Fibroblast of lung (primary cell): ENCODE results near the gene SNN. TPM values are rescaled to one million over a fixed set of nuclear protein-coding genes. Genes with fewer than 3 reads are reported as not detected.

ENCODE experiments used
- DNase-seq, 2 donors: peaks; one replicate each; pipeline versions ENCODE4 v3.0.0 to v3.0.0-alpha.2; 2010; ENCODE audit warnings: low read depth in 2 of 2
- H2AFZ ChIP-seq: 2 replicates; pipeline ENCODE4 v1.5.1; 2012; ENCODE audit warnings: low read length, control low read depth, inconsistent platforms
- H3K27ac ChIP-seq: 2 replicates; pipeline ENCODE4 v1.5.1; 2011; ENCODE audit warnings: low read length, control low read depth; ENCODE audit not compliant: insufficient read depth
- H3K27me3 ChIP-seq: 2 replicates; pipeline ENCODE4 v1.5.1; 2011; ENCODE audit warnings: mild to moderate bottlenecking, low read length; ENCODE audit not compliant: control insufficient read depth, insufficient read depth
- H3K36me3 ChIP-seq: 2 replicates; pipeline ENCODE4 v1.5.1; 2011; ENCODE audit warnings: low read length; ENCODE audit not compliant: control insufficient read depth, insufficient read depth
- H3K4me1 ChIP-seq: 2 replicates; pipeline ENCODE4 v1.5.1; 2011; ENCODE audit warnings: low read length; ENCODE audit not compliant: control insufficient read depth, insufficient read depth; ENCODE audit errors: extremely low read depth
- H3K4me2 ChIP-seq: 2 replicates; pipeline ENCODE4 v1.5.1; 2011; ENCODE audit warnings: low read length, control low read depth; ENCODE audit not compliant: insufficient read depth; ENCODE audit errors: extremely low read depth
- H3K4me3 ChIP-seq, 4 experiments: fragments of 200-600 bp in 1 of 4; sonication (generic) in 1 of 4; replicated peaks in 1 of 4; 2 replicates each; pipeline ENCODE4 v1.5.1; 2011 to 2016; ENCODE audit warnings: low read length in 4 of 4, low read depth in 3 of 4, mild to moderate bottlenecking in 3 of 4, control low read depth in 2 of 4, inconsistent platforms in 1 of 4, mixed read lengths in 1 of 4; ENCODE audit not compliant: insufficient read depth in 1 of 4; ENCODE audit errors: control extremely low read depth in 1 of 4
- H3K79me2 ChIP-seq: 2 replicates; pipeline ENCODE4 v1.5.1; 2012; ENCODE audit warnings: mild to moderate bottlenecking, low read length, inconsistent platforms; ENCODE audit not compliant: control insufficient read depth, insufficient read depth
- H3K9ac ChIP-seq: 2 replicates; pipeline ENCODE4 v1.5.1; 2011; ENCODE audit warnings: mild to moderate bottlenecking, low read length, control low read depth; ENCODE audit not compliant: insufficient read depth
- H3K9me3 ChIP-seq: 2 replicates; pipeline ENCODE4 v1.5.1; 2012; ENCODE audit warnings: low read depth, low read length; ENCODE audit not compliant: control insufficient read depth, insufficient read depth
- H4K20me1 ChIP-seq: 2 replicates; pipeline ENCODE4 v1.5.1; 2011; ENCODE audit warnings: low read length; ENCODE audit not compliant: control insufficient read depth, insufficient read depth; ENCODE audit errors: extremely low read depth
- CTCF ChIP-seq, 2 donors: IDR thresholded peaks in 1 of 2; conservative IDR thresholded peaks in 1 of 2; 1 replicate in 1 of 2; 2 replicates in 1 of 2; pipeline ENCODE4 v1.5.1; 2011 to 2012; ENCODE audit warnings: low read length in 2 of 2, control low read depth in 1 of 2, inconsistent platforms in 1 of 2, low read depth in 1 of 2, mild to moderate bottlenecking in 1 of 2
- EZH2 ChIP-seq: IDR thresholded peaks from 2 replicates; pipeline ENCODE4 v1.5.1; 2012; ENCODE audit warnings: low read length, control low read depth, mild to moderate bottlenecking; ENCODE audit errors: missing control alignments
- polyA plus RNA-seq, 2 donors: library from polyadenylated mRNA; depleted of rRNA in 1 of 2; stranded (reverse) in 1 of 2; unstranded in 1 of 2; fragments of >200 nt; gene quantifications; 2 replicates each; pipeline ENCODE4 v1.2.1, GENCODE V29; 2011 to 2012; ENCODE audit warnings: missing spikeins in 1 of 2
- total RNA-seq: library from RNA; depleted of rRNA; stranded (reverse); fragments of >200 nt; gene quantifications from 2 replicates; pipeline ENCODE4 v1.2.1, GENCODE V29; 2014

The SNN gene
- total and polyA plus RNA-seq, 2 donors (not counting 1 experiment from before 2014, with no cell fraction given): 17.5 to 24.9 TPM

DNA sequence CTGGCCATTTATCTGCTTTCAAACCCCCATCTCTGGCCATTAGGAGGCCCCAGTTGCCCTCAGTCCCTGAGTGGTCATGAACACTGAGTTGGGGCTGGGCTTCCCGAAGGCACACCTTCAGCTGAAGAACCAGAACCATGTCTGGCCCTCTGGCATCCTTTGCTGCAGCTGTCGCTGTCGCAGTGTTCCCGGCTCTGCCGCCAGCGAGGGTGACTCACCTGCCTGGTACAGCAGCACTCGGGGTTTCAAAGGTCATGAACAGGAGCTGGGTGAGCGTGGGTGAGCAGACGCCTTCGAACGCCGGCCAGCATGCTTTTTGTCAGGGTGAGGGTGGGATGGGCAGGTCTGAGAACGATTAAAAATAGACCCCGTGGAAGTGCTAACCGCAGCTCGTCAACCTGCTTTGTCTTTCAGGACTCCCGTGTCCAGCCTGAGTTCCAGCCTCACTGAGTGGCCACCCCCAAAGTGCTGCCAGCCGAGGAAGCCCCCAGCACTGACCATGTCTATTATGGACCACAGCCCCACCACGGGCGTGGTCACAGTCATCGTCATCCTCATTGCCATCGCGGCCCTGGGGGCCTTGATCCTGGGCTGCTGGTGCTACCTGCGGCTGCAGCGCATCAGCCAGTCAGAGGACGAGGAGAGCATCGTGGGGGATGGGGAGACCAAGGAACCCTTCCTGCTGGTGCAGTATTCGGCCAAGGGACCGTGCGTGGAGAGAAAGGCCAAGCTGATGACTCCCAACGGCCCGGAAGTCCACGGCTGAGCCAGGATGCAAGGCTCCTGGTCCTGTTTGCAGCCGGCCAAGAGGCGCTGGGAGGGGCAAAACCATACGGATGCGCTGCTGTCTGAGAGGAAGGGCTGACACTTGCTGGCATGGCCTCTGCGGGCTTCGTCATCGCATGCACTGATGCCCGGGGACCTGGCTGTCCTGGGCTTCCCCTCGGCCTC, 7.6 kb downstream of the SNN start:
- Histone ChIP-seq H4K20me1 (no peaks in the 10 kb centered on the region), H3K79me2 (peaks cover 2% of the 10 kb centered on the region), H3K4me3 (no peak overlapping the region), H2AFZ (no peak overlapping the region), H3K4me2 (no peak overlapping the region), H3K4me1 (peaks cover 26% of the 10 kb centered on the region), H3K9ac (no peak overlapping the region), H3K27me3 (no peaks in the 10 kb centered on the region), H3K36me3 (peaks cover 17% of the 10 kb centered on the region), H3K27ac (no peak overlapping the region), H3K9me3 (no peaks in the 10 kb centered on the region)
- no peak for TF ChIP-seq CTCF (conservative IDR thresholded peaks at IDR 0.05 in 1 of 2, IDR thresholded peaks at IDR 0.05 in 1 of 2; ENCODE audit: low read depth in 1 of 2, low read length in 2 of 2)
- no peak for TF ChIP-seq EZH2
- DNase-seq: peak in 1 of 2 donors; percentile 40

DNA sequence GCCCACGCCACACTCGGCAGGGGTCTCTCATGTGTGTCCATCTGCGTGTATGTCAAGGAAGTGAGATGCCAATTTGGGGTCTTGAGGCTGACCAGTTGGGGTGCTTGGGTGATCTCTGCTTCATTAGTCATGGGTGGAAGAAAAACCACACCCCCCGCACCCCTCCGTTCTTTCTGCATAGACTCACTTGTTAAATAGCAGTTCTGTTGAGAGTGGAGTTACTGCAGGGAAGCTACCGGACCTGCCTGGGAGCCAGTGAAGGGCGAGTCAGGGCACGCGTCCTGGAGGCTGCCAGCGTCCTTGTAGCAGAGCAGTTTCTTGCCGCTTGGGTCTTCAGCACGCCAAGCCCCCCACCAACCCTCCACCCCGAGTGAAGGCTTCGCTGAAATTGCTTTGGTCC, 8.5 kb downstream of the SNN start:
- Histone ChIP-seq H3K9me3 (no peaks in the 10 kb centered on the region), H3K4me3 (no peak overlapping the region), H3K27me3 (no peaks in the 10 kb centered on the region), H3K4me2 (no peak overlapping the region), H3K79me2 (no peaks in the 10 kb centered on the region), H3K36me3 (peaks cover 17% of the 10 kb centered on the region), H3K27ac (peak overlapping the region; percentile 11), H4K20me1 (no peaks in the 10 kb centered on the region), H2AFZ (no peak overlapping the region), H3K4me1 (peaks cover 26% of the 10 kb centered on the region), H3K9ac (no peak overlapping the region)
- no peak for DNase-seq
- TF ChIP-seq CTCF (conservative IDR thresholded peaks at IDR 0.05 in 1 of 2, IDR thresholded peaks at IDR 0.05 in 1 of 2; ENCODE audit: low read depth in 1 of 2, low read length in 2 of 2): no peak
- TF ChIP-seq EZH2: no peak

DNA sequence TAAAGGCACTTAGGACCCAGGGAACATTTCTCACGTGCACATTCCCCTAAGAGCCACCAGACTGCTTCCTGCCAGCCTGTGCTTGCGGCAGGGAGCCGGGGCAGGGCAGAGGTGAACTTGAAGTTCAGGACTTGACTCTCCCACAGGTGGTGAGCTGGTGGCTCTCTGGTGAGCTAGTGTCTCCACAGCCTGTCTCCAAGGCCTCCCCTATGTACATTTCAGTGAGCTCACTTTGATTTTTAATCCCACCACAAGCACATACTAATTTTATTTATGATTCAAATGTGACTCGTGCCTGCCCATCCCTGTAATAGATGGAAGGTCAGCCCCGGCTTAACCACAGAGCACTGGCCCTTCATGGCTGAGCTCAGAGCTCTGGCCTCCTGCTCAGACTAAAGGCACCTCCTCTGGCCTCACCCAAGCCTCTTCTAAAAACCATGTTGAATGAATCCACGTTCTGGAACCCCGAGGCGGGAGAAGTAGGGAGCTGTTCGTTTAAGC, 9.2 kb downstream of the SNN start:
- Histone ChIP-seq H3K4me1 (peaks cover 31% of the 10 kb centered on the region), H3K4me2 (no peak overlapping the region), H3K9me3 (no peaks in the 10 kb centered on the region), H3K4me3 (no peak overlapping the region), H3K27me3 (no peaks in the 10 kb centered on the region), H3K9ac (no peak overlapping the region), H3K36me3 (peaks cover 17% of the 10 kb centered on the region), H3K79me2 (no peaks in the 10 kb centered on the region), H4K20me1 (no peaks in the 10 kb centered on the region), H3K27ac (peak overlapping the region; percentile 11), H2AFZ (no peak overlapping the region)
- peak; percentile 19 to 52 for DNase-seq
- TF ChIP-seq EZH2 (no peak), CTCF (conservative IDR thresholded peaks at IDR 0.05 in 1 of 2, IDR thresholded peaks at IDR 0.05 in 1 of 2; ENCODE audit: low read depth in 1 of 2, low read length in 2 of 2) (no peak)
